OCI-LY3 (cell line): ENCODE data around the gene RIPPLY3.

ENCODE experiments used
- EZH2phosphoT487 ChIP-seq: fragments of 200-600 bp; shearing (Covaris generic); IDR thresholded peaks from 2 replicates; pipeline ENCODE4 v1.6.1; 2018; ENCODE audit warnings: antibody characterized with exemption, mixed run types, low read depth
- TF ChIP-seq, protein P1 (sequence below): fragments of 200-600, 300-600 bp; sonication (generic); IDR thresholded peaks from 2 replicates; pipeline ENCODE4 v1.5.1; 2014; ENCODE audit warnings: antibody characterized with exemption, low read length, low read depth

DNA sequence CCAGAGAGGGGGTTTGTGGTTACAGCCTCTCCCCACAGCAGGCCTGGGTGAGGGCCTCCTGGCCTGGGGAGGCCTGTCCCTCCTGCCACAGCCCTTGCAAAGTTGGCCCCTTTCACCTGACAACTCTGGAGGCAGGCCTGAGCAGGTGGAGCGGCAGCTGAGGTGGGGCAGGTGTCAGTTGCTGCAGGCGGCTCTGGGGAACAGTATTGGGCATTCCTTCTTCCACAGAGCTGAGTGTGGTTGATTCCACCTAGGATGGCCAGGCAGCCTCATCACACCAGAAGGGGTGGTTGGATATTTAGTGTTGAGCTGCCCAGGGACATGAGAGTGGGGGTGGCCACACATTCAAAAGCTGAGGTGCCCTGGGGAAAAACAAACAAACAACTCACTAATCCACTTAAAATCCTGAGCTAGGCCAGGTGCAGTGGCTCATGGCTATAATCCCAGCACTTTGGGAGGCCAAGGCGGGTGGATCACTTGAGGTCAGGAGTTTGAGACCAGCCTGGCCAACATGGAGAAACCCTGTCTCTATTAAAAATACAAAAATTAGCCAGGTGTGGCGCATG, 35.3 kb downstream of the RIPPLY3 start:
- TF ChIP-seq, protein P1, sequence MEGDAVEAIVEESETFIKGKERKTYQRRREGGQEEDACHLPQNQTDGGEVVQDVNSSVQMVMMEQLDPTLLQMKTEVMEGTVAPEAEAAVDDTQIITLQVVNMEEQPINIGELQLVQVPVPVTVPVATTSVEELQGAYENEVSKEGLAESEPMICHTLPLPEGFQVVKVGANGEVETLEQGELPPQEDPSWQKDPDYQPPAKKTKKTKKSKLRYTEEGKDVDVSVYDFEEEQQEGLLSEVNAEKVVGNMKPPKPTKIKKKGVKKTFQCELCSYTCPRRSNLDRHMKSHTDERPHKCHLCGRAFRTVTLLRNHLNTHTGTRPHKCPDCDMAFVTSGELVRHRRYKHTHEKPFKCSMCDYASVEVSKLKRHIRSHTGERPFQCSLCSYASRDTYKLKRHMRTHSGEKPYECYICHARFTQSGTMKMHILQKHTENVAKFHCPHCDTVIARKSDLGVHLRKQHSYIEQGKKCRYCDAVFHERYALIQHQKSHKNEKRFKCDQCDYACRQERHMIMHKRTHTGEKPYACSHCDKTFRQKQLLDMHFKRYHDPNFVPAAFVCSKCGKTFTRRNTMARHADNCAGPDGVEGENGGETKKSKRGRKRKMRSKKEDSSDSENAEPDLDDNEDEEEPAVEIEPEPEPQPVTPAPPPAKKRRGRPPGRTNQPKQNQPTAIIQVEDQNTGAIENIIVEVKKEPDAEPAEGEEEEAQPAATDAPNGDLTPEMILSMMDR = no peak
- TF ChIP-seq EZH2phosphoT487 = no peak
